ENCODE results near the gene CACNA2D3.
"Not testable (repeated sequence)": the region's sequence is repeated elsewhere in the genome, so short reads cannot be mapped to it uniquely, and the experiment has no call there.

CACNA2D3 gene

DNA sequence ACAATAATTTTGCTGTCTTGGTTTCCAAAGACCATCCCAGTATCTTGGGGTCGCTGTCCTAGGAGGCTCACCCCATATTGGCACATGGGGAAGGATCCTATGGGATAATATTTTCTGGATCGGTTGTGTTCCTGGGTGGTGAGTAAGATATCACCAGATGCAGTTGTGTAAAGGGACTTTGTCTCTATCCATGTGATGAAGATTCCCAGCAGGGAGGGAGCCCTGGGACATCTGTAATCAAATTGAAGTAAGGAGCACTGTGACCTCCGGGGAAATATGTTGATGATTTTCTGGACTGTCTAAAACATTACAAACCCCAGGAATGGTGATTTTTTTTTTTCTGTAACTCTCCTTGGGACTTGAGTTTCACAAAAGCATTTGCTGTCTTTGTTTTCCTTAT lies 841.7 kb downstream of the CACNA2D3 start:
- no peak for DNase-seq (ENCODE audit: low read depth in 2 of 2)

DNA sequence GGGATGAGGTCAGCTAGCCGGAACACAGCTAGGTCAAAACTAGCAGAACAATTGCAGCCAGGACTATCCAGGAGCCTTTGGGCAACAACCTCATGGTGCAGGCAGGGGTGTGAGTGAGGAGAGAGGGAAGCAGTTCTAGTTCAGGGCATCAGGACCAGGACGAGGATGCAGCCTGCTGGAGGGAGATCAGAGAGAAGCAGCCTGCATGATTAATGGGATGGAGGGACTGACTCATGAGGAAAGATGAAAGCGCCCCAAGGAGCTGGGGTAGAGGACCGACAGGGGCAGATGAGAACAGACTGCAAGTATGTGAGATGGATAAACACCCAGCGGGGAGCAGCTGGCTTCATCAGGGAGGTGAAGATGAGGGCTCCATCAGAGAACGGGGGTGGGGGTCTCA lies 843.4 kb downstream of the CACNA2D3 start:
- peak; percentile 81 to 85 for DNase-seq (ENCODE audit: low read depth in 2 of 2)

DNA sequence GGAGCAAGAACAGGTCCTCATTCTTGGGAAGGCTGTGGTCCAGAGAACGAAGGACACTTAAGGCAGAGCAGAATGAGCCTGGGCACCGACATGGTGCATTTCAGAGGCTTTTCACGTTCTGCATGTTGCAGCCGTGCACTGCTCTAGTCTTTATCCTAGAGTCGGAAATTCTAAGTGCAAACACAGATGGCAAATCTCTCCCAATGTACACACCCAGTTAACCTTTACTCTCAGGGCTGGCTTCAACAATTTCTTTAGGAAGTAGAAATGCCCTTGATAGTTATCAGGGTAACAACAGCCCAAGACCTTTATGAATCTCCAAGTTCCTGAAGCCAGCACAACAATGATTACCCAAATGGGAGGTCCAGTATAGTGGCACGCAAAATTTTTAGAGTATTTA lies 844.6 kb downstream of the CACNA2D3 start:
- DNase-seq (ENCODE audit: low read depth in 2 of 2): no peak

DNA sequence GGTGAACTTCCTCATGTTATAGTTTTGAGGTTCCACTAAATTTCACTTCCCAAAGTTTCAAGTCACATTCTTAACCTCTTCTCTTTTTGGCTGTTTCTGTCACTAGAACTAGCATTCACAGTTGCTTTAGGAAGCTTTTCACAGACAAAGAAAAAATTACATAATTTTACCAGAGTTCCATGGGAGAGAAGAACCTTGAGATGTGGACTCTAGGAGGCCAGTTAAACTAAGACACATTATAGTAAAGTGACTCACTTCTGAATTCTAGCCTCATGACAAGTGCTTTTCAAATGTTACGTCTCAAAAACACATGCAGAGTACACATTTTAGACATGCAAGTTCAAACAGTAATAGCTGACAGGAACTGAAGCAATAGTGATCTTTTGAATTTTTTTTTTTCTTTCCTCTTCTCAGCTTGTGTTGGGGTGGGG lies 845.4 kb downstream of the CACNA2D3 start:
- DNase-seq (ENCODE audit: low read depth in 2 of 2): peak in 1 of 2 experiments; percentile 30

DNA sequence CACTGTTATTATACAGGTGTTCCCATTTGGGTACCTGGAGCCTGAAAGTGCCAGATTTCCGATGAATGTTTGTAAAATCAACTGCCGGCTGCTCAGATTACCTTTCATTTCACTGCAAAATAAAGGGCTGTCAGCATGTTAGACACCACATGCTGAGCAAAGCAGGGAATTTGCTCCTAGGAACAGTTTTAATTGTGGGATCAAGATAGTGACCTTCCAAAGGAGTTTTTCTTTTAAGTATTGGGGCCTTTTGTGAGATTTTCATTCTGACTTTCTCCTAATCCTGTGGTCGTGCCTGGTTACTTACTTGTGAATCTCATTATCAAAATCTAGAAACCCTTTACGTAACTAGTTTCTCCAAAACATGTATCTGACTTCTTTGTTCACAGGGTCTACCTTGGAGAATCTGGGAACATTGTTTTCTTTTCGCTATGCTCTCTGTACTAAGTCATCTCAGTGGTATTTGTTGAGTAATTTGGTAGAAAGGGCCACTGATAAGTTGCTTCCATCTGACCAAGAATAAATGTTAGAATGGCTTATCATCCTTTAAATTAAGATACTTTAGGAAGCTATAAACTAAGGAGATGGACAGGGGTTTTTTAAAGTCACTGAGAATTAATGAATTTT lies 846.3 kb downstream of the CACNA2D3 start:
- no peak for DNase-seq (ENCODE audit: low read depth in 2 of 2)

DNA sequence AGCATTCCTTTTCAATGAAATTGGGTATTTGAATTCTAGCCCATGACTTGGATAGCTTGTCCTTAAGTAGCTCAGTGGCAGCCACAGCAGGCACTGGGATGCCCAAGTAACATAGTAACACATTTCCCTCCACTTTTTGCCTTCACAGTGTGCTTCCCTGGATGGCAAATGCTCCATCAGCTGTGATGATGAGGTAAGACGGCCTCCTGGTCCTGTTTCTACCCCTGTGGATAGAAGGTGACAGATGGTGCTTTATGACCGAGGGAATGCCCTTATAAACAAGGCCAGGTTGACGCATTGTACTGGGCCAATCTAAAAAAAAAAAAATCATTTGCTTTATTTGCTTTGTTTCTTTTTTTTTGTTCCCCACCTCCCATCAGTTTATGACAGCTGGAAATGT lies 847.3 kb downstream of the CACNA2D3 start:
- DNase-seq (ENCODE audit: low read depth in 2 of 2): no peak

DNA sequence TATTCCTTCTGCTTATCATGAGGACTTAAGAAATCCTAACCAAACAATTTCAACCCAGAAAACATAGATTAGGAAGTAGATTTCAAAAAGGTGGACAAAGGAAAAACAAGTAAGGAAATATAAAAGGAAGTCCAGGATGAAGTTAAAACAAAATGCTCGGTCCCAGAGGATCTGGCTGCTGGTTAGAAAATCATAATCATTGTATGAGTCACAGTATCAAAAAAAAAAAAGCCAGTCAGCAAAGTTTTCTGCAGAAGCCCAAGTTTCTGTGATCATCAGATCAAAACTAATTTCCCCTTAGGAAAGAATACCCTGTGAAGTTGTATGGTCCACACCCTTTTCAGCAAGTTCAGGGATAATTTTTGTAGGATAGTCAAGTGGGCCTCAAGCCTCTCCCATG lies 848.5 kb downstream of the CACNA2D3 start:
- no peak for DNase-seq (ENCODE audit: low read depth in 2 of 2)

DNA sequence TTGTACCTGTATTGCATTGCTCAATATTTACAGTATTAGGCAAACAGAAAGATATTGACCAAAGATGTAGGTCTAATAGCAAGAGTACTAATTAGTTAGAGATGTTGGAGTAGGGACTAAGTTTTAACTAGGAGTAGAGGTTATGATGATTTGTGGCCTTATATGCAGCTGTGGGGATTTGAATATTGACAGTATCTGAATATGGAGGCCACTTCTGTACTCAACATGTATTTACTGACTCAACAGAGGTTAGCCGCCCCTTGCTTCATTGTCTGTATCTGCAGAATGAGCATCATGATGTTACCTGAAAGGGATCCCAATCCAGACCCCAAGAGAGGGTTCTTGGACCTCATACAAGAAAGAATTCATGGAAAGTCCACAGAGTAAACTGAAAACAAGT lies 855.1 kb downstream of the CACNA2D3 start:
- no peak for DNase-seq (ENCODE audit: low read depth in 2 of 2)

DNA sequence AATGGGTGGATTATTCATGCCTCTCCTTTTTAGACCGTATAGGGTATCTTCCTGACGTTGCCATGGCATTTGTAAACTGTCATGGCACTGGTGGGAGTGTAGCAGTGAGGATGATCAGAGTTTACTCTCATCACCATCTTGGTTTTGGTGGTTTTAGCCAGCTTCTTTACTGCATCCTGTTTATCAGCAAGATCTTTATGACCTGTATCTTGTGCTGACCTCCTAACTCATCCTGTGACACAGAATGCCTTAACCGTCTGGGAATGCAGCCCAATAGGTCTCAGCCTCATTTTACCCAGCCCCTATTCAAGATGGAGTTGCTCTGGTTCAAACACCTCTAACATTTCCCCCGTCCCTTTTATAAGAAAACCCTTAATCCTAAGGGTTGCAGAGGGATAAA lies 855.6 kb downstream of the CACNA2D3 start:
- DNase-seq (ENCODE audit: low read depth in 2 of 2): not testable (repeated sequence)

DNA sequence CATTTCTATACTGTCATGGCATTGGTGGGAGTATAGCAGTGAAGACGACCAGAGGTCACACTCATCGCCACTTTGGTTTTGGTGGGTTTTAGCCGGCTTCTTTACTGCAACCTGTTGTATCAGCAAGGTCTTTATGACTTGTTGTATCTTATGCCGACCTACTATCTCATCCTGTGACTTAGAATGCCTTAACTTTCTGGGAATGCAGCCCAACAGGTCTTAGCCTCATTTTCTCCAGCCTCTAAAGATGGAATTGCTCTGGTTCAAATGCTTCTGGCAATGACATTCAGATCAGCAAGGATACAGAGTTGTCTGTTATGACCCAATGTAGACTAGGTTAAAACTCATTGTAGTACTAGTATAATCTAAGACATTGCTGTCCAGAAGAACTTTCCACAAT lies 860.5 kb downstream of the CACNA2D3 start:
- no peak for DNase-seq (ENCODE audit: low read depth in 2 of 2)

DNA sequence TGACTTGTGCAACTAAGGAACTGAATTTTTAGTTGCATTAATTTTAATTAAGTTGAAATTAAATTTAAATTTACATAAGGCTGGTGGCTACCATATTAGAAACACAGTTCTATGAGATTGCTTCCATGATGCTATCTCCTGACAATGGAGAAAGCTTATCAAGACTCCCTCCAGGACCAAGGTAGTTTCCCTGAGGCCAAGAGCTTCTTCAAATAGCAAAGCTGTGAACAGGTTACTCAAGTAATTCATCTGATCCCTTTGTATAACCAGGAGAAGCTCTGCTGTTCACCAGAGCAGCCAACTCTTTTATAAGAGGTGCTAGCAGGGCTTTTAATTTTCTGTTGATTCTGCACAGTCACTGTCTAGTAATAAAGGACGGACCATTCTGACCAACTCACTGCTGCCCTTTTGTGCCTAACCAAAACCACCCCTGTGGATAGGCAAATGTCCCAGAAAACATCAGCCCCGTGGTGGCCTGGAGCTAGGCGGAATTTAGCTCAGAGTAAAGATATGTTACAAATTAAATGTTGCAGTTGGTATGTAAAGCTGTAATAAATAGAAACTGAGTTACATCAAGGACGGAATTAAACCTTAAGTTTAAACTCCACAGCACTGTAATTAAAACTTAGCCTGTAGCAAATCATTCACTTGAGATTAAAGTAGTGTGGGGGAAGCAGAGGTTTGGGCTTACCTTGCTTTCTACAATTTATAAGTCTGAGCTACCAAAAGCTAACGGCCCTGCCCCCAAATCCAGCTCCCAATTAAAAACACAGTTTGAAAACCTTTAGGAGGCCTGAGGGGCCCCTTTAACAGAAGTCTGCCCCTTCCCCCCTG lies 861.1 kb downstream of the CACNA2D3 start:
- no peak for DNase-seq (ENCODE audit: low read depth in 2 of 2)

DNA sequence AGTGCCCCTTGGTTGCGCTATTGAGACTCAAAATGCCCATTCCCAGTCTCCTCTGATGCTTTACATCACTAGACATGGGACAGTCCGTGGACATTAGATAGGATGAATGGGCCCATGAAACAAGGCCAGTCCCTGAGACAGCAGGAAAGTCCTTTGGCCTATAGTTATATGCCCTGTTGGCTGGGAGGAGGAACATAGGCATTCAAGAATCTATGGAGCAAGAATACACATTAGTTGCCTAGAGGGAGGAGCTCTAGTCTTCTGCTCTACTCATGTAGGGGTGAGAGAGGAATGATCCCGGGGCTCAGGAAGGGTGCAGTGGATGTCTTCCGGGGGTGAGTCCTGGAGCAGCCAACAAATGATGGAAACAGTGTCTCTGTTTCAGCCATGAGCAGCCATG lies 863.5 kb downstream of the CACNA2D3 start:
- no peak for DNase-seq (ENCODE audit: low read depth in 2 of 2)

DNA sequence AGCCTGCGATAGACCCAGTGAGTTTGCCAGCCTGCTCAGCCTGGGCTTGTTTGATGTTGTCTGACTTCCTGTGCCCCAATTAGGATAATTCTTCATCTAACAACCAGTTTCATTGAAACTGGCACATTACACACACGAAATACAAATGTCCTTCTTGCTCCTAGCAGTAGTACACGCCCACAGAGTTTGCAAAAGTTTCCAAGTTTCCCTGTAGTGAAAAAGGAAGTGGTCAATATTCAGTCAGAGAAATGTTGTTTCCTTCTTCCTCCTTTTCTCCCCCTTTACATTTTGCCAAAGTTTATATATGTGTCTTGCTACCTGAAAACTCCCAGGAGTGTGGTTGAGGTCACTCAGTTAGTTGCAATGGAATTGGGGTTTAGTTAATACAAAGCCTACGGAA lies 863.9 kb downstream of the CACNA2D3 start:
- no peak for DNase-seq (ENCODE audit: low read depth in 2 of 2)

DNA sequence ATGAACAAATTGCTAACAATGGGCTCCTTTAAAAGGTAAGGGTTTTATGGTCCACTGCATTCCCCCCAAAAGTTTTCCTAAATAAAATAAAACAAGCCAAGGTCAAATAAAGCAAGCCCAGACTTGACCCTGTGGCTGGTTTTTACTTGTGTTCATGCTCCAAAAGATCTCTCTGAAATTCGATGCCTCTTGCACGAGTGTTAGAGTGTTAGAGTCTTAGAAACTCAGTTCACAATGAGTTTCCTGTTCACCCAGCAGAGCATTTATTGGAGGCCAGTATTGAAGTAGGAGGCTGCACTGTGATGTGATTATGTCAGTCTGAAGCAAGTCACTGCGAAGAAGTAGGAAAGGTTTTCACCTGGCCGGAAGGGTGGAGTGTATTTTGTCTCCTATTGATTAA lies 865.4 kb downstream of the CACNA2D3 start:
- DNase-seq (ENCODE audit: low read depth in 2 of 2): no peak

DNA sequence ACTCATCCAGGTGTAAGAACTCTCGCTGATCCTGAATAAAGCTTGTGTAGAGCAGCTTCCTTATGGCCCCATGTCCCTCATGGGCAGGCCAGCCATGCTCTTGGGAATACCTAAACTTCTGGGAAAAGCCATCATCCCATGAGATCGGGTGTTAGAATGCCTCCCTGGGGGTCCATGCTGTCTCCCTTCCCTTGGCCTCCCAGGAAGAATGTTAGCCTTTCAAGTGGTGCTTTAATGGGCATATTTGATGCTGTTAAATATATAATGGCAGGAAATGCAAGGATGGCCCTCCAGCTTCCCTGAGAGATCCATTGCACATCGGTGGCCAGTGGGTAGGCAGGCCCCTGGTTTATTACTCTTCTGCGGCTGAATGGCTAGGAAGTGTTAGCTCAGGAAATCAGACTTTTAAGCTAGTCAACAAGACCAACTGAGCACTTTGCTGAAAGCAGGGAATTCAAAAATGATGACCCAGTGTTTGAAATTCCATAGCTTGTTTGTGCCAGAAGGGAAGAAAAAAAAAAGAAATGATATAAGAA lies 866.0 kb downstream of the CACNA2D3 start:
- DNase-seq (ENCODE audit: low read depth in 2 of 2): peak in 1 of 2 experiments; percentile 92

DNA sequence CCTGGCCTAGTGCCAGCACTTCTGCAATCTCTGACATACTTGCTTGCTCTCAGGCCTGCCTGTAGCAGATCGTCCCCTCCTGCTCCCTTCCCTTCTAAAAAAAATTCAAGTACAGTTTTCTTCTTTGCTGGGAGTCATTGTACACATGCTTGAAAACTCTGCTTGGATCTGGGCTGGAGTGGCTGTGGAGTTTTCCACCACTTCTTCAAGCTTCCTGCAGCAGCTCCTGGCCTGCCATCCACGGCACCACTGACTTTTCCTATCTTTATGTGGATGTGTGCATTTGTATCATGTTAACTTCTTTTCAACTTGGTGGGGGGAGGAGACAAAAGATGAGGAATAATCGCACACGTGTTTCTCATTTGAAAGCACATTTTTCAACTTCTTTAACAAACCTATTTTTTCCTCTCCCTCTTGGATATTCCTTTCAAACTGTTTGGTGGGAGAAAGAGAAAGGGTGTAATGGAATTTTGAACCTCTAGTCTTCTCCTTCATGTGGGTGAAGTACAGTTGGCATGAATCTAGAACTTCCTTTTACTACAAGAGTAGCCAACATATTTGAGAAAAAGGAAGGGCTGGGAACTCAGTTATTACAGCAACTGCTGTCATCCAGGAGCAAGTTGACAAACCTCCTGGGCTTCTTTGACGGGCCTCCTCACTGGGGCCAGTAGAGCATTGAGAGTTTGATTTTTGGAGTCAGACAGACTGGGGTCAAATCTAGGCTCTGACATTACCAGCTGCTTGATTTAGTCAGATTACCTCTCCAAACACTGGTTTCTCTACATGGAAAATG lies 866.7 kb downstream of the CACNA2D3 start:
- peak; percentile 80 to 94 for DNase-seq (ENCODE audit: low read depth in 2 of 2)

DNA sequence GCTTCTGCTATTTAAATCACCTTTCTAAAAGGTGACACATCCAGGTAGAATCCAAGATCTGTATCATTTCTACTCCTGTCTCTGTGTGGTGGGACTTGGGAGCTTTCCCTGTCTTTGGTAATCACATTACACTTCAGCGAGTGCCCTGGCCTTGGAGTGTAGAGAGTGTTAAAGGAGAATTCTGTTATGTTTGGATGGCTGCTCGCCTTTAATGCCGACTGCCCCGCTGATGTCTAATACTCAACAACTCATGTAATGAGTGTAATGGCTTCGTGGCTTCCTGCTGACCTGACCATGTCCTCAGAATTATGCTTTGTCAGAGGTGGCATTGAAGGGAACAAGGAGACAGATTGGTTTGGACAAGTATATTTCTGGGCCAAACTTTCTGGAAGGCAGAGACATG lies 871.8 kb downstream of the CACNA2D3 start:
- DNase-seq (ENCODE audit: low read depth in 2 of 2): no peak

DNA sequence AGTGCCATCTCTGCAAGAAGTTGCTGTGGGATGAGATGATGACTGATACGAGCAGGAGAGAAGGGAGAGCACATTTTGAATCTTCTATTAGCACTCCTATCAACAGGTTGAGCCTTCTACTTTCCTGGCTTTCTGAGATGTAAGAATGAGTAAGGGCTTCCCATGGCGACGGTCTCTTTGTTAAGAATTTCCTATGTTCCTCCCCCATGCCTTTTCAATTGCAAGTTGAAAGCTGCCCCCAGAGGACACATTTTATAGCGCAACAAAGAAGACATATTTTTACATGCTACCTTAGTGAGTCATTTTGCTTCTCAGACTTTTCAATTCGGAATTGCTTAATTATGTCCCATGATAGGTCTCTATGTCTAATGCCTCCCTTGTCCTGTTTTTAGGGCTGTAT lies 876.8 kb downstream of the CACNA2D3 start:
- DNase-seq (ENCODE audit: low read depth in 2 of 2): peak; percentile 83 to 86

DNA sequence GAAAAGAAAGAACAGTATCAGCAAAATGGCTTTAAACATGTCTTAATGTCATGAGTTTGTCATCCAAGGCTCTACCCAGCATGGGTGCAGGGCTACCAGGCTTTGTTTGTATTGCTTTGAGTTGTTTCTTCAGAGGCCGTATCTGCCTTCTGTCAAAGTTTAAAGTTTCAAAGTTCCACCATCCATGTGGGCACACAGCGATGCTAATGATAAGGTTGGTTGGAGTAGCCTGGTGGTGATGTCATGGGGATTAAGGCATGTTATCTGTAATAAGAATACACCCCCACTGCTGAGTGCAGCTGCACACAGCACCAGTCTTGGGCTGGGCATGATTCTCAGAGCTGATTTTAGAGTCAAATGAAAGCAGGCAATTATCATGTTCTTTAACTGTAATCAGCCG lies 877.5 kb downstream of the CACNA2D3 start:
- DNase-seq (ENCODE audit: low read depth in 2 of 2): no peak

DNA sequence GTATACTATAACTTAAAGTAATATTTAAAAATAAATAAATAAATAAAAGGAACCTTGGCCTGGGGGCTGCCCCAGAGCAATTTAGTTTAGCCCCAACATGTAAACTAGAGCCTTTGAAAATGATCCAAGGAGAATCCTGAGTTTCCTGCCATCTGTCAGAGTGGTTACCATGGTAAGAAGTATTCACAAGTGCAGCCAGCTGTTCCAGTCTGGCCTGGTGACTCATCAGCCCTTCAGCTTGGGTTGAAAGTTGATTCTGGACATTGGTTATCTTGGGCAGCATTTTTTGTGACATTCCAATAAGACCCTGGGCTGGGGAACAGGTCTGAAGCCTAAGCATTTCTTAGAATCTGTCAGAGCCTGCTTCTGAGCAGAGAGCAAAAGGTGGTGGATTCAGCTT lies 878.2 kb downstream of the CACNA2D3 start:
- peak in 1 of 2 experiments; percentile 42 for DNase-seq (ENCODE audit: low read depth in 2 of 2)

DNA sequence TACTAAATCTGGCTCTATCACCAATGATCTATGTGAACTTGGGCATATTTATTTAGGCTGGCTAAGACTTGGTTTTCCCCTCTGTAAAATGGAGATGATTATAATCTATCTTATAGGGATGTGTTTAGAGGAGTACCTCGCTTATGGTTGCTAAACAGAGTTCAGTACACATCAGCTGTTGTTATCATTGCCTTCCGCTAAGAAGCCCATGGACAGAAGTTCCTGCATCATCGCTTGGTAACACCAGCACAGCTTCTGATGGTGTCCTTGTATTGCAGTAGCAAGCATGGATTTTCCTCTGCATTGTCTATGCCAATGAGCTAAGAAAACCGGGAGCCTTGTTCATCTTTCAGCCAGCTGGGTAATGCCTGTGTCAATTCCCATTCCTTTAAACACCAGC lies 878.6 kb downstream of the CACNA2D3 start:
- no peak for DNase-seq (ENCODE audit: low read depth in 2 of 2)

DNA sequence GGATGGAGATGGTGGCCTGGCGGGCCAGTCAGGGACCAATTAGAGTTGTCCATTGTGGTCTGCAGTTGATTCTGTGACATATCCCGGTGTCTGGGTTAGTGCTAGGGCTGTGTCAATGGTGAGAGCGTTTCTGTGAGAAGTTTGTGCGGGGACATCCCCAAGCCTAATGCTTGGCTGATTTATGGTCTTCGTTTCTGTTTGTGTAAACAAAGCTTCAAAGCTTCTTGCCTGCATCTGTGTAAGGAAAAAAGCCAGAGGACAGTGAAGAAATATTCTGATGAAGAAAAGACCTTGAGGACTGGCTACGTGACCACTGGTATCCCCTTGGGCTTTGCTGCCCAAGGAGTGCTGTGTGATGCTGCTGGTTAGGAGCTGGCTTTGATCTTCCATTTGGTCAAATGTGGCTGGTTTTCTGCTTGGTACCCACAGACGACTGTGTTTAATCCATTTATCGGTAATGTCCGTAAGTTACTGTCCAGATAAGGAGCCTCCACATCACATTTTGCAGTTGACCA lies 880.1 kb downstream of the CACNA2D3 start:
- DNase-seq (ENCODE audit: low read depth in 2 of 2): no peak

Measured in fibroblast of skin of left quadriceps (primary cell).